ENCODE results near the gene THAP8. TPM values are rescaled to one million over a fixed set of nuclear protein-coding genes. Genes with fewer than 3 reads are reported as not detected.
"Not testable (repeated sequence)": the region's sequence is repeated elsewhere in the genome, so short reads cannot be mapped to it uniquely, and the experiment has no call there.

Gene THAP8
- total RNA-seq, 4 donors from 2014 or later = 6.1 to 10.5 (median 6.1) TPM

GRCh38 chr19:36041831-36042230 is 12.3 kb downstream of the THAP8 start:
- no peaks in the 10 kb centered on the region for H3K4me1 ChIP-seq
- in situ Hi-C loops (cut with MboI; ENCODE audit: low sequenced_read_pairs in 4 of 4) (no loop called here), intact Hi-C loops (cut with DNase I; ENCODE audit: low total_unique reads) (no loop called here)
- H3K9me3 ChIP-seq = no peaks in the 10 kb centered on the region
- no peak for DNase-seq
- no peak overlapping the region for H3K27ac ChIP-seq
- TF ChIP-seq POLR2A (IDR thresholded peaks at IDR 0.05) (no peak), CTCF (IDR thresholded peaks at IDR 0.05 in 4 of 5, conservative IDR thresholded peaks at IDR 0.05 in 1 of 5) (no peak)
- no peak for ATAC-seq
- no peak overlapping the region for H3K4me3 ChIP-seq
- H3K36me3 ChIP-seq = no peaks in the 10 kb centered on the region
- H3K27me3 ChIP-seq = no peaks in the 10 kb centered on the region

- DNase-seq; H3K9me3 ChIP-seq; H3K4me1 ChIP-seq; H3K36me3 ChIP-seq; intact Hi-C loops (cut with DNase I; ENCODE audit: low total_unique reads); H3K27ac ChIP-seq; ATAC-seq; H3K27me3 ChIP-seq; H3K4me3 ChIP-seq; in situ Hi-C loops (cut with MboI; ENCODE audit: low sequenced_read_pairs in 4 of 4): not testable (repeated sequence)
Observed at GRCh38 chr19:36041092-36041491, 13.0 kb downstream of the THAP8 start.

- TF ChIP-seq CTCF (IDR thresholded peaks at IDR 0.05 in 4 of 5, conservative IDR thresholded peaks at IDR 0.05 in 1 of 5) (no peak), POLR2A (IDR thresholded peaks at IDR 0.05) (no peak)
- no peak for DNase-seq
- H3K4me1 ChIP-seq = no peaks in the 10 kb centered on the region
- ATAC-seq = no peak
- no peak overlapping the region for H3K4me3 ChIP-seq
- no peaks in the 10 kb centered on the region for H3K9me3 ChIP-seq
- H3K27me3 ChIP-seq = no peaks in the 10 kb centered on the region
- H3K27ac ChIP-seq = no peak overlapping the region
- in situ Hi-C loops (cut with MboI; ENCODE audit: low sequenced_read_pairs in 4 of 4) = no loop called here
- H3K36me3 ChIP-seq = no peaks in the 10 kb centered on the region
- intact Hi-C loops (cut with DNase I; ENCODE audit: low total_unique reads) = no loop called here
Observed at GRCh38 chr19:36040495-36040894, 13.6 kb downstream of the THAP8 start.

GRCh38 chr19:36032251-36033104 is 21.6 kb downstream of the THAP8 start, which contains the start of gene CLIP3:
Gene CLIP3 (minus strand): TSS chr19:36032873. CDS start chr19:36032357, 516 bp downstream.
- Histone ChIP-seq H3K27me3 (peaks cover 4 to 16% (median 14%) of the 10 kb centered on the region in 3 donors), H3K4me3 (peak within 1 kb of the TSS; percentile 48 to 57 (median 52)), H3K36me3 (peaks cover 0 to 4% of the 10 kb centered on the region in 2 donors), H3K4me1 (no peaks in the 10 kb centered on the region), H3K27ac (peak within 1 kb of the TSS in 3 of 4 donors; percentile 25 to 54 (median 41)), H3K9me3 (no peaks in the 10 kb centered on the region)
- in situ Hi-C loops (cut with MboI; ENCODE audit: low sequenced_read_pairs in 4 of 4) = no loop called here
- intact Hi-C loops (cut with DNase I; ENCODE audit: low total_unique reads) = no loop called here
- ATAC-seq (no peak), DNase-seq (no peak)
- no peak for TF ChIP-seq POLR2A (IDR thresholded peaks at IDR 0.05)
- TF ChIP-seq CTCF (IDR thresholded peaks at IDR 0.05 in 4 of 5, conservative IDR thresholded peaks at IDR 0.05 in 1 of 5) = no peak

GRCh38 chr19:36031308-36031707 is 22.8 kb downstream of the THAP8 start:
- DNase-seq (no peak), ATAC-seq (no peak)
- Histone ChIP-seq H3K4me1 (no peaks in the 10 kb centered on the region), H3K9me3 (no peaks in the 10 kb centered on the region), H3K4me3 (no peak overlapping the region), H3K27me3 (peaks cover 4 to 16% (median 14%) of the 10 kb centered on the region in 3 donors), H3K27ac (no peak overlapping the region), H3K36me3 (peaks cover 0 to 4% of the 10 kb centered on the region in 2 donors)
- intact Hi-C loops (cut with DNase I; ENCODE audit: low total_unique reads) = no loop called here
- in situ Hi-C loops (cut with MboI; ENCODE audit: low sequenced_read_pairs in 4 of 4) = no loop called here
- TF ChIP-seq POLR2A (IDR thresholded peaks at IDR 0.05) (no peak), CTCF (IDR thresholded peaks at IDR 0.05 in 4 of 5, conservative IDR thresholded peaks at IDR 0.05 in 1 of 5) (no peak)
